HL-60 (cell line): ENCODE data around the gene ANKRD39.

ENCODE experiments used
- DNase-seq, 2 experiments: peaks; one replicate each; pipeline ENCODE4 v3.0.0-alpha.2; 2010 to 2020; ENCODE audit warnings: low read depth in 1 of 2, low spot score in 1 of 2
- H3K27ac ChIP-seq: fragments of 250-450 bp; sonication (Bioruptor Pico); replicated peaks from 2 replicates; pipeline ENCODE4 v1.5.1; 2020; ENCODE audit warnings: mild to moderate bottlenecking, moderate library complexity
- H3K27me3 ChIP-seq: fragments of 250-450 bp; sonication (Bioruptor Pico); 2 replicates; pipeline ENCODE4 v1.5.1; 2021; ENCODE audit warnings: mild to moderate bottlenecking, moderate library complexity; ENCODE audit not compliant: insufficient read depth, poor library complexity, severe bottlenecking
- H3K4me3 ChIP-seq: replicated peaks from 2 replicates; pipeline ENCODE4 v1.5.1; 2011; ENCODE audit warnings: mild to moderate bottlenecking, control low read depth, low read length; ENCODE audit not compliant: insufficient read depth
- GABPA ChIP-seq: IDR thresholded peaks from 2 replicates; pipeline ENCODE4 v1.6.1; 2012; ENCODE audit warnings: low read depth
- POLR2AphosphoS5 ChIP-seq: IDR thresholded peaks from 2 replicates; pipeline ENCODE4 v1.6.1; 2012; ENCODE audit warnings: low read depth
- SPI1 ChIP-seq: IDR thresholded peaks from 2 replicates; pipeline ENCODE4 v1.6.1; 2012; ENCODE audit warnings: low read depth, mild to moderate bottlenecking, borderline replicate concordance
- TF ChIP-seq, protein P1 (sequence below): IDR thresholded peaks from one replicate; pipeline ENCODE4 v1.5.1; 2011; ENCODE audit warnings: low read length, control low read depth, inconsistent platforms; ENCODE audit not compliant: insufficient read depth
- TF ChIP-seq, protein P2 (sequence below): IDR thresholded peaks from 2 replicates; pipeline ENCODE4 v1.6.1; 2012; ENCODE audit warnings: low read depth; ENCODE audit not compliant: insufficient replicate concordance

The ANKRD39 gene

DNA sequence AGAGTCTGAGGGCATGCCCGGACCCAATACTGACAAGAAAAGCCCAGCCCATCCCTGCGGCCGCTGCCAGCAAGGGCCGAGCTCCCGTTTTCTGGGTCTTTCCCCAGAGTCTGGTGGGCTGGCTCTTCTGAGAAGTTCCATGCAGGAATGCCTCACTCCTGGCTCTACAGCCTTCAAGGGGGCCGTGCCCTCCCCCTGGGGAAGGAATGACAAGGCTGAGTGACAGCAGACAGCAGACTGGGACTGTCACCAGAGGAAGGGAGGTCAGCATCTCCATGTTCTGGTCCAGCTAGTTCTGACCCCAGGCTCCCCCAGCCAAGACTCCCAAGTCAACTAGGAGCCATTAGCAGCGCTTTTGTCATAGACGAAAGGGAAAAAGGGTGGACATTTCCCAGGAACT, 25.1 kb upstream of the ANKRD39 start:
- no peaks in the 10 kb centered on the region for H3K27me3 ChIP-seq
- no peak overlapping the region for H3K4me3 ChIP-seq
- TF ChIP-seq SPI1 (no peak), POLR2AphosphoS5 (no peak)
- TF ChIP-seq, protein P1, sequence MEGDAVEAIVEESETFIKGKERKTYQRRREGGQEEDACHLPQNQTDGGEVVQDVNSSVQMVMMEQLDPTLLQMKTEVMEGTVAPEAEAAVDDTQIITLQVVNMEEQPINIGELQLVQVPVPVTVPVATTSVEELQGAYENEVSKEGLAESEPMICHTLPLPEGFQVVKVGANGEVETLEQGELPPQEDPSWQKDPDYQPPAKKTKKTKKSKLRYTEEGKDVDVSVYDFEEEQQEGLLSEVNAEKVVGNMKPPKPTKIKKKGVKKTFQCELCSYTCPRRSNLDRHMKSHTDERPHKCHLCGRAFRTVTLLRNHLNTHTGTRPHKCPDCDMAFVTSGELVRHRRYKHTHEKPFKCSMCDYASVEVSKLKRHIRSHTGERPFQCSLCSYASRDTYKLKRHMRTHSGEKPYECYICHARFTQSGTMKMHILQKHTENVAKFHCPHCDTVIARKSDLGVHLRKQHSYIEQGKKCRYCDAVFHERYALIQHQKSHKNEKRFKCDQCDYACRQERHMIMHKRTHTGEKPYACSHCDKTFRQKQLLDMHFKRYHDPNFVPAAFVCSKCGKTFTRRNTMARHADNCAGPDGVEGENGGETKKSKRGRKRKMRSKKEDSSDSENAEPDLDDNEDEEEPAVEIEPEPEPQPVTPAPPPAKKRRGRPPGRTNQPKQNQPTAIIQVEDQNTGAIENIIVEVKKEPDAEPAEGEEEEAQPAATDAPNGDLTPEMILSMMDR, result no peak
- TF ChIP-seq, protein P2, sequence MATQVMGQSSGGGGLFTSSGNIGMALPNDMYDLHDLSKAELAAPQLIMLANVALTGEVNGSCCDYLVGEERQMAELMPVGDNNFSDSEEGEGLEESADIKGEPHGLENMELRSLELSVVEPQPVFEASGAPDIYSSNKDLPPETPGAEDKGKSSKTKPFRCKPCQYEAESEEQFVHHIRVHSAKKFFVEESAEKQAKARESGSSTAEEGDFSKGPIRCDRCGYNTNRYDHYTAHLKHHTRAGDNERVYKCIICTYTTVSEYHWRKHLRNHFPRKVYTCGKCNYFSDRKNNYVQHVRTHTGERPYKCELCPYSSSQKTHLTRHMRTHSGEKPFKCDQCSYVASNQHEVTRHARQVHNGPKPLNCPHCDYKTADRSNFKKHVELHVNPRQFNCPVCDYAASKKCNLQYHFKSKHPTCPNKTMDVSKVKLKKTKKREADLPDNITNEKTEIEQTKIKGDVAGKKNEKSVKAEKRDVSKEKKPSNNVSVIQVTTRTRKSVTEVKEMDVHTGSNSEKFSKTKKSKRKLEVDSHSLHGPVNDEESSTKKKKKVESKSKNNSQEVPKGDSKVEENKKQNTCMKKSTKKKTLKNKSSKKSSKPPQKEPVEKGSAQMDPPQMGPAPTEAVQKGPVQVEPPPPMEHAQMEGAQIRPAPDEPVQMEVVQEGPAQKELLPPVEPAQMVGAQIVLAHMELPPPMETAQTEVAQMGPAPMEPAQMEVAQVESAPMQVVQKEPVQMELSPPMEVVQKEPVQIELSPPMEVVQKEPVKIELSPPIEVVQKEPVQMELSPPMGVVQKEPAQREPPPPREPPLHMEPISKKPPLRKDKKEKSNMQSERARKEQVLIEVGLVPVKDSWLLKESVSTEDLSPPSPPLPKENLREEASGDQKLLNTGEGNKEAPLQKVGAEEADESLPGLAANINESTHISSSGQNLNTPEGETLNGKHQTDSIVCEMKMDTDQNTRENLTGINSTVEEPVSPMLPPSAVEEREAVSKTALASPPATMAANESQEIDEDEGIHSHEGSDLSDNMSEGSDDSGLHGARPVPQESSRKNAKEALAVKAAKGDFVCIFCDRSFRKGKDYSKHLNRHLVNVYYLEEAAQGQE, result no peak
- DNase-seq, result no peak
- no peak overlapping the region for H3K27ac ChIP-seq

DNA sequence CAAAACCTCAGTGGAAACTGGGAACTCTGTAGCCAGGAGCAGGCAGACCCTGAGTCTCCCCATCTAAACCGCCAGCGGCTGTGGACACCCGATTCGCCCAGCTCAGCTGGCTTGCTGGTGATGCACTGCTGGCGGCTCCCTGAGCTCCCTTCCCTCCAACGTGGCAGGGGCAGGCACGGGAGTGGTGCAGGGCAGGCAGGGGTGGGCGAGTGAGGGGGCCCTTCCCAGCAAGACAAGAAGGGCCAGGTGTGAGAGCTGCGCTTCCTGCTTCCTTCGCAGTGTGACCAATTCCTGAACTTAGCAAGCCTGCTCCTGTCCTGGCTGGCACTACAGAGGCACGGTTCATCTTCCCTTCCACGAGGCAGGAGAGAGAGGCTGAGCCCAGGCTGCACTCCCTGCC, 24.4 kb upstream of the ANKRD39 start:
- TF ChIP-seq POLR2AphosphoS5 (no peak), GABPA (no peak), SPI1 (no peak)
- TF ChIP-seq, protein P2, result no peak
- TF ChIP-seq, protein P1, result no peak
- no peak for DNase-seq
- H3K27ac ChIP-seq, result no peak overlapping the region
- H3K4me3 ChIP-seq, result no peak overlapping the region
- no peaks in the 10 kb centered on the region for H3K27me3 ChIP-seq

- H3K4me3 ChIP-seq, result no peak overlapping the region
Measured at GRCh38 chr2:96881349-96882195, 23.8 kb upstream of the ANKRD39 start.

More at GRCh38 chr2:96881349-96882195, 23.8 kb upstream of the ANKRD39 start:
- DNase-seq, result no peak
- Histone ChIP-seq H3K27me3 (no peaks in the 10 kb centered on the region), H3K27ac (no peak overlapping the region)
- no peak for TF ChIP-seq SPI1
- TF ChIP-seq, protein P2, result no peak
- TF ChIP-seq GABPA, result no peak
- TF ChIP-seq, protein P1, result no peak
- TF ChIP-seq POLR2AphosphoS5, result no peak
